GM12878 (cell line): Measurements from ENCODE around the gene PRPSAP1. TPM values are rescaled to one million over a fixed set of nuclear protein-coding genes. Genes with fewer than 3 reads are reported as not detected.

Source experiments
- ATAC-seq: fragments of 200-7000 bp; cut with Tn5 transposase; 3 replicates; pipeline ENCODE4 v1.9.1; 2020; ENCODE audit warnings: mild to moderate bottlenecking, moderate library complexity
- BruUV-seq: library from RNA; stranded (reverse); fragments of 400-500 nt; replicated peaks from 2 replicates; lab custom pipeline; 2021; lab: Mats Ljungman, UMichigan
- CTCF ChIA-PET: fragments of 300-600 bp; sonication (Branson Sonifier 250); formaldehyde crosslinking; extraction: SDS; loops from one replicate; lab custom pipeline; 2021; ENCODE audit warnings: inconsistent platforms; lab: Yijun Ruan, JAX
- POLR2A ChIA-PET: fragments of 350-600 bp; formaldehyde crosslinking; extraction: SDS; loops from one replicate; lab custom pipeline; 2021; ENCODE audit warnings: inconsistent platforms; lab: Charles Lee
- RAD21 ChIA-PET: fragments of 300-600 bp; sonication (Branson Sonifier 250); formaldehyde crosslinking; loops from one replicate; lab custom pipeline; 2023; ENCODE audit warnings: antibody characterized with exemption; ENCODE audit not compliant: unreplicated experiment; lab: Charles Lee
- SMC1A ChIA-PET: fragments of 300-600 bp; sonication (Branson Sonifier 250); formaldehyde crosslinking; loops from one replicate; lab custom pipeline; 2023; ENCODE audit not compliant: unreplicated experiment, uncharacterized antibody; lab: Charles Lee
- DNase-seq: peaks from one replicate; pipeline ENCODE4 v3.0.0-alpha.2; 2011; ENCODE audit warnings: low read depth, low spot score
- FAIRE-seq: peaks from 3 replicates; lab custom pipeline; 2011; peaks lifted over from hg19 to GRCh38; lab: Jason Lieb, UNC
- H2AFZ ChIP-seq: 2 replicates; pipeline ENCODE4 v1.6.0; 2011; ENCODE audit warnings: low read depth, low read length, control low read depth; ENCODE audit not compliant: control insufficient read depth
- H3K27ac ChIP-seq: 2 replicates; pipeline ENCODE4 v1.5.1; 2011; ENCODE audit warnings: control low read depth; ENCODE audit not compliant: control insufficient read depth, insufficient read depth
- H3K27me3 ChIP-seq, 2 experiments: replicated peaks in 1 of 2; 2 replicates each; pipeline versions ENCODE4 v1.6.0 to v1.6.1; 2011; ENCODE audit warnings: low read length in 1 of 2; ENCODE audit not compliant: control insufficient read depth in 2 of 2, insufficient read depth in 2 of 2
- H3K36me3 ChIP-seq, 2 experiments: 2 replicates each; pipeline ENCODE4 v1.5.1; 2011; ENCODE audit warnings: low read length in 1 of 2; ENCODE audit not compliant: control insufficient read depth in 2 of 2, insufficient read depth in 2 of 2
- H3K4me1 ChIP-seq: 2 replicates; pipeline ENCODE4 v1.6.1; 2011; ENCODE audit warnings: mild to moderate bottlenecking, low read length, moderate library complexity, mixed read lengths; ENCODE audit not compliant: control insufficient read depth, insufficient read depth
- H3K4me2 ChIP-seq: 2 replicates; pipeline ENCODE4 v1.6.0; 2011; ENCODE audit warnings: control low read depth; ENCODE audit not compliant: control insufficient read depth, insufficient read depth
- H3K4me3 ChIP-seq: fragments of 200-600 bp; sonication (generic); 2 replicates; pipeline ENCODE4 v1.5.1; 2016
- H3K79me2 ChIP-seq: 2 replicates; pipeline ENCODE4 v1.6.0; 2011; ENCODE audit warnings: low read length; ENCODE audit not compliant: control insufficient read depth, insufficient read depth
- H3K9ac ChIP-seq: 2 replicates; pipeline ENCODE4 v1.8.0; 2011; ENCODE audit warnings: low read length, control low read depth, mixed read lengths; ENCODE audit not compliant: control insufficient read depth, insufficient read depth
- H3K9me3 ChIP-seq: replicated peaks from 3 replicates; pipeline ENCODE4 v1.5.1; 2011; ENCODE audit warnings: mild to moderate bottlenecking, low read length; ENCODE audit not compliant: control insufficient read depth, insufficient read depth
- H4K20me1 ChIP-seq: 2 replicates; pipeline ENCODE4 v1.6.0; 2011; ENCODE audit not compliant: control insufficient read depth, insufficient read depth
- ATF3 ChIP-seq: IDR thresholded peaks from 2 replicates; pipeline ENCODE4 v1.6.1; 2011; ENCODE audit warnings: low read depth, mild to moderate bottlenecking, low read length, moderate library complexity, borderline replicate concordance; ENCODE audit errors: extremely low read depth
- KDM1A ChIP-seq: fragments of 200-600 bp; sonication (generic); IDR thresholded peaks from 2 replicates; pipeline ENCODE4 v1.6.1; 2016; ENCODE audit warnings: borderline replicate concordance
- SMAD1 ChIP-seq: fragments of 450-650 bp; IDR thresholded peaks from 2 replicates; pipeline ENCODE4 v1.6.1; 2018; ENCODE audit warnings: mild to moderate bottlenecking, low read depth; ENCODE audit not compliant: partially characterized antibody
- ZBTB33 ChIP-seq: fragments of 450-650 bp; IDR thresholded peaks from 2 replicates; pipeline ENCODE4 v1.6.1; 2017; ENCODE audit warnings: mild to moderate bottlenecking
- ZBTB40 ChIP-seq: fragments of 450-650 bp; IDR thresholded peaks from 2 replicates; pipeline ENCODE4 v1.6.1; 2016; ENCODE audit warnings: mild to moderate bottlenecking, moderate library complexity, borderline replicate concordance
- WGBS: methylation state at CpG from one replicate; pipeline ENCODE4 v1.1.6; 2016; ENCODE audit warnings: low lambda C conversion rate; ENCODE audit not compliant: insufficient replicate concordance, insufficient coverage; ENCODE audit errors: missing lambda C conversion rate; 5-methylcytosine and 5-hydroxymethylcytosine counted together
- in situ Hi-C: fragments of 300-500 bp; cut with MboI; formaldehyde crosslinking; loops from 9 replicates; pipeline ENCODE4 v1.14.3; 2018; ENCODE audit warnings: mixed read lengths
- intact Hi-C: fragments of 100-400 bp; cut with micrococcal nuclease; formaldehyde crosslinking; loops from one replicate; pipeline ENCODE4 v1.14.2; 2022; ENCODE audit not compliant: unreplicated experiment
- polyA plus RNA-seq, 11 experiments: library from polyadenylated mRNA; depleted of rRNA in 4 of 11; unstranded in 6 of 11; stranded (reverse) in 5 of 11; fragments of >200 nt; fragmentation: Nextera tagmentation in 4 of 11; fragmentation: Illumina TruSeq in 1 of 11; extraction: Ambion mirVana in 4 of 11; extraction: Trizol in 1 of 11; gene quantifications; 1 replicate in 1 of 11; 2 replicates in 10 of 11; pipeline versions ENCODE4 v1.2.1 to v1.2.3, GENCODE V29; 2011 to 2016; ENCODE audit warnings: inconsistent platforms in 2 of 11, missing spikeins in 2 of 11, low read depth in 1 of 11
- total RNA-seq, 4 experiments: library from RNA; depleted of rRNA in 3 of 4; stranded (reverse); fragments of >200 nt in 3 of 4; fragmentation: Illumina TruSeq in 1 of 4; extraction: Trizol in 1 of 4; gene quantifications; 2 replicates each; pipeline versions ENCODE4 v1.2.1 to v1.2.3, GENCODE V29; 2013 to 2021

Gene PRPSAP1
- total and polyA plus RNA-seq, 10 of the 15 experiments (the other 5 are each of a cell fraction or from before 2014, with no cell fraction given): 15.8 to 84.2 (median 44.2) TPM

GRCh38 chr17:76264425-76264754 lies 89.3 kb downstream of the PRPSAP1 start:
- Histone ChIP-seq H3K4me2 (peak overlapping the region; percentile 44), H3K9ac (peak overlapping the region; percentile 66), H3K79me2 (peaks cover 42% of the 10 kb centered on the region), H3K4me3 (peak overlapping the region; percentile 64), H3K27ac (peak overlapping the region; percentile 87), H4K20me1 (no peaks in the 10 kb centered on the region), H3K27me3 (no peaks in the 10 kb centered on the region), H2AFZ (no peak overlapping the region), H3K4me1 (peaks cover 50% of the 10 kb centered on the region), H3K36me3 (no peaks in the 10 kb centered on the region), H3K9me3 (no peaks in the 10 kb centered on the region)
- intact Hi-C loops: loop anchor here (2.0 to 10.0 kb wide), 3 partner anchors 18 to 480 kb away; partner anchors contain the start of gene UNK
- no peak for FAIRE-seq
- no peak for DNase-seq
- in situ Hi-C loops: loop anchor here (5.0 to 25.0 kb wide), 4 partner anchors 77 to 1898 kb away; partner anchors contain the start of genes SYNGR2 and UNK
- ChIA-PET CTCF (interaction anchor here (0.9 to 7.9 kb wide), 9 partner anchors 9 to 85 kb away, joined by 3 to 82 read pairs (median 16); no protein-coding TSS in a partner anchor), POLR2A (interaction anchor here (0.6 to 17.9 kb wide), 13 partner anchors 8 to 480 kb away, joined by 3 to 427 read pairs (median 5); partner anchors contain the start of genes RNF157, UNK and WBP2), SMC1A (interaction anchor here (0.5 to 8.3 kb wide), 13 partner anchors 8 to 368 kb away, joined by 3 to 226 read pairs (median 5); no protein-coding TSS in a partner anchor), RAD21 (interaction anchor here (0.6 to 18.5 kb wide), 13 partner anchors 9 to 473 kb away, joined by 3 to 419 read pairs (median 14); partner anchors contain the start of gene SRSF2)
- TF ChIP-seq KDM1A (no peak), ZBTB40 (peak; percentile 41; the same call in 1 of the 2 replicates), SMAD1 (peak; percentile 33), ZBTB33 (no peak), ATF3 (0 out of 2 replicates have a peak, but pooled peaks have one; percentile 0)
- ATAC-seq: peak; percentile 0; the same call in 2 of the 3 replicates
- BruUV-seq: no TSS peak
- 0% methylated on average over 9 of the region's 9 CpGs for WGBS
